Memory B cell (primary cell): ENCODE data around the gene MTMR1.

Experiments
- ATAC-seq: fragments of 150-1000 bp; cut with Tn5 transposase; 2 replicates; pipeline ENCODE4 v1.10.0; 2021; ENCODE audit warnings: low read depth, mild to moderate bottlenecking, moderate library complexity
- DNase-seq, 2 donors: peaks; one replicate each; pipeline ENCODE4 v3.0.0; 2022; ENCODE audit warnings: low spot score in 2 of 2
- H3K27ac Mint-ChIP-seq: one replicate; pipeline ENCODE4 v1.8.0; 2022; ENCODE audit warnings: mild to moderate bottlenecking, moderate library complexity, mixed read lengths
- H3K27me3 Mint-ChIP-seq: one replicate; pipeline ENCODE4 v1.8.0; 2022; ENCODE audit warnings: mixed read lengths
- H3K36me3 Mint-ChIP-seq: one replicate; pipeline ENCODE4 v1.8.0; 2022; ENCODE audit warnings: mild to moderate bottlenecking, mixed read lengths
- H3K4me1 Mint-ChIP-seq: one replicate; pipeline ENCODE4 v1.8.0; 2022; ENCODE audit warnings: mixed read lengths
- H3K4me3 Mint-ChIP-seq: one replicate; pipeline ENCODE4 v1.8.0; 2022; ENCODE audit warnings: mild to moderate bottlenecking, moderate library complexity, mixed read lengths
- H3K9me3 Mint-ChIP-seq: one replicate; pipeline ENCODE4 v1.8.0; 2022; ENCODE audit warnings: mixed read lengths

Gene MTMR1

DNA sequence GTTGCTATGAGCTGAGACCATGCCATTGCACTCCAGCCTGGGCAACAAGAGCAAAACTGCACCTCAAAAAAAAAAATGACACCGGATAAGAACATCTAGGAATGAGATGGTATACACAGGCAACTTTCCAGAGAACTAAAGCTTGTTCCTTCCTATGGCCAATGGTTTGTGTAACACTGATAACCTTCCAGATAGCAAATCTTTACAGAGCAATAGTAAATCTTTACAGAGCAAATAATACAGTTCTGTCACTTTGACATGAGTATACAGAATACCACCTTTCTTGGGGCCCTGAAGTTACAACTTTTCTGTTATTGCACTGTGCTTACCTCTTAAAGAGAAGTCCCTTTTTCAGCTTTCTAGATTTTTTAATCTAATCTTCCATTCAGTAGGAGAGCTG lies 113.6 kb downstream of the MTMR1 start:
- Mint-ChIP-seq H3K4me3 (no peak overlapping the region), H3K27me3 (no peaks in the 10 kb centered on the region), H3K9me3 (peaks cover 3% of the 10 kb centered on the region), H3K36me3 (peaks cover 8% of the 10 kb centered on the region), H3K4me1 (no peaks in the 10 kb centered on the region), H3K27ac (no peak overlapping the region)
- DNase-seq (no peak), ATAC-seq (no peak)

DNA sequence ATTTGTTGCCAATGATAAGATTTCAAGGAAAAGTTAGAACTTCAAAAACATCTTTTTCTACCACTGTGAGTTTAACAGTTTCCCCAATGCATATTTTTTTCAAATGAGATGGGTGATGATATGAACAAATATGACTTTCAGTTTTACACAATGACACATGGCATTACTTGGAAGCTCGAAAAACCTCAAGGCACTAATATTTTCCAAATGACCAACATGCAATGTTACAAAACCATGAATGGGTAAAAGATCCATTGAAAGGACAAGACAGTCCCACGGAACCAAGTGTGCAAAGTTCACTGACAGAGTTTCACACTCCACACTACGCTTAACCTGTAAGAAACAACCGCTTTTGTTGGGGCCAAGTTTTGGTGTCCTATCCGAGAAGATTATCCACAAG lies 120.7 kb downstream of the MTMR1 start:
- Mint-ChIP-seq H3K4me1 (peaks cover 2% of the 10 kb centered on the region), H3K27me3 (no peaks in the 10 kb centered on the region)

More for the DNA sequence above, 120.7 kb downstream of the MTMR1 start:
- Mint-ChIP-seq H3K27ac (no peak overlapping the region), H3K9me3 (peaks cover 5% of the 10 kb centered on the region), H3K4me3 (no peak overlapping the region), H3K36me3 (peaks cover 12% of the 10 kb centered on the region)
- ATAC-seq (no peak), DNase-seq (no peak)
